Right atrium auricular region (tissue), 2 donors: Measurements from ENCODE around the gene TBX10. TPM values are rescaled to one million over a fixed set of nuclear protein-coding genes. Genes with fewer than 3 reads are reported as not detected.

Source experiments
- total RNA-seq, 2 donors: library from RNA; depleted of rRNA; stranded (reverse); fragments of >200 nt; gene quantifications; one replicate each; pipeline ENCODE4 v1.1.0, GENCODE V29; 2016

Gene TBX10
- total RNA-seq, 2 donors from 2014 or later, result not detected

Other genes starting within 250 kb of the TBX10 start
- 1 to 10 TPM; 6.2 to 6.5 TPM for gene RAD9A, start 247.8 kb downstream of the TBX10 start, total RNA-seq
- 100 to 1,000 TPM in 1 of 2 donors, 10 to 100 TPM in 1; 97.8 to 112 TPM for gene PPP1CA, start 237.9 kb downstream of the TBX10 start, total RNA-seq
- 1 to 10 TPM in 1 of 2 donors, under 1 TPM in 1; 0.33 to 1.4 TPM for gene TBC1D10C, start 235.7 kb downstream of the TBX10 start, total RNA-seq
- gene CARNS1, start 224.1 kb downstream of the TBX10 start, total RNA-seq, result 1 to 10 TPM; 9.7 to 9.9 TPM
- gene RPS6KB2, start 211.3 kb downstream of the TBX10 start, total RNA-seq, result 10 to 100 TPM; 35.5 to 44.6 TPM
- gene PTPRCAP, start 202.1 kb downstream of the TBX10 start, total RNA-seq, result 1 to 10 TPM; 1.9 to 2.8 TPM
- 10 to 100 TPM; 16.0 to 25.5 TPM for gene CORO1B, start 196.3 kb downstream of the TBX10 start, total RNA-seq
- gene GPR152, start 187.0 kb downstream of the TBX10 start, total RNA-seq, result not detected
- gene CABP4, start 184.4 kb downstream of the TBX10 start, total RNA-seq, result 1 to 10 TPM in 1 of 2 donors, not detected in 1; 1.3 TPM
- gene TMEM134, start 170.5 kb downstream of the TBX10 start, total RNA-seq, result 100 to 1,000 TPM in 1 of 2 donors, 10 to 100 TPM in 1; 74.4 to 140 TPM
- gene AIP, start 156.7 kb downstream of the TBX10 start, total RNA-seq, result 10 to 100 TPM; 49.2 to 78.0 TPM
- 10 to 100 TPM; 10.7 to 30.7 TPM for gene PITPNM1, start 134.4 kb downstream of the TBX10 start, total RNA-seq
- gene CDK2AP2, start 131.6 kb downstream of the TBX10 start, total RNA-seq, result 10 to 100 TPM; 49.1 to 70.0 TPM
- gene CABP2, start 116.3 kb downstream of the TBX10 start, total RNA-seq, result not detected
- gene GSTP1, start 56.0 kb downstream of the TBX10 start, total RNA-seq, result 100 to 1,000 TPM; 249 to 944 TPM
- gene NDUFV1, start 32.8 kb downstream of the TBX10 start, total RNA-seq, result 100 to 1,000 TPM; 424 to 522 TPM
- gene NUDT8, start 9.8 kb downstream of the TBX10 start, total RNA-seq, result 10 to 100 TPM; 29.8 to 78.6 TPM
- gene ACY3, start 11.0 kb upstream of the TBX10 start, total RNA-seq, result not detected
- gene ALDH3B2, start 34.9 kb upstream of the TBX10 start, total RNA-seq, result not detected